Fibroblast of mammary gland (primary cell): ENCODE results near the gene FURIN.
"Not testable (repeated sequence)": the region's sequence is repeated elsewhere in the genome, so short reads cannot be mapped to it uniquely, and the experiment has no call there.

Experiments
- DNase-seq: peaks from one replicate; pipeline ENCODE4 v3.0.0-alpha.2; 2010; ENCODE audit warnings: low read depth
- H3K4me3 ChIP-seq: 2 replicates; pipeline ENCODE4 v1.5.1; 2011; ENCODE audit warnings: low read depth, mild to moderate bottlenecking, low read length, moderate library complexity; ENCODE audit not compliant: control insufficient read depth
- TF ChIP-seq, protein P1 (sequence below): conservative IDR thresholded peaks from 2 replicates; pipeline ENCODE4 v1.5.1; 2011; ENCODE audit warnings: low read depth, low read length, inconsistent platforms; ENCODE audit not compliant: control insufficient read depth, insufficient read depth

FURIN gene

DNA sequence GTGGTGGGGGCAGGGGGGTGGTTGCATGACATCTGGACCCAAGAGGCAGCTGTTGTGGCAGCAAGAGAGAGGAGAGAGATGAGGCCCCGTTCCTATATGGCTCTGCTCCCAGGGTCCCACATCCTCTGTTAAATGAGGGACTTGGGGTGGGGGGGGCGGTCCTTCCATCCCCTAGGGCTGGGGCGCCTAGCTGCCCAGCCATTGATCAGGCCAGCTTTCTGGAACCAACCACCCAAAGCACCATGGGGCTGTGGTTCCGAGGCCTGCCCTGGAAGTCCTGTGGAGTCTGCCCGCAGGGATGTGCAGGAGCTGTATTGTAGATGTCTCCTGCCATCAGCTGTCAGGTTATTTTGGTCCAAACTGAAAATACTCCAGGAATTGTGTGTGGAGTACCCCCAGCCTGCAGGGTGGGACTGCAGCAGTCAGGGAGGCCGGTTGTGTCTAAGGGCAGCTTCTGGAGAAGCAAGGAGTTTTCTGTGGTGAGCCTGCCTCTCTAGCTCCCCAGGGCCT is 5.2 kb downstream of the FURIN start:
- TF ChIP-seq, protein P1, sequence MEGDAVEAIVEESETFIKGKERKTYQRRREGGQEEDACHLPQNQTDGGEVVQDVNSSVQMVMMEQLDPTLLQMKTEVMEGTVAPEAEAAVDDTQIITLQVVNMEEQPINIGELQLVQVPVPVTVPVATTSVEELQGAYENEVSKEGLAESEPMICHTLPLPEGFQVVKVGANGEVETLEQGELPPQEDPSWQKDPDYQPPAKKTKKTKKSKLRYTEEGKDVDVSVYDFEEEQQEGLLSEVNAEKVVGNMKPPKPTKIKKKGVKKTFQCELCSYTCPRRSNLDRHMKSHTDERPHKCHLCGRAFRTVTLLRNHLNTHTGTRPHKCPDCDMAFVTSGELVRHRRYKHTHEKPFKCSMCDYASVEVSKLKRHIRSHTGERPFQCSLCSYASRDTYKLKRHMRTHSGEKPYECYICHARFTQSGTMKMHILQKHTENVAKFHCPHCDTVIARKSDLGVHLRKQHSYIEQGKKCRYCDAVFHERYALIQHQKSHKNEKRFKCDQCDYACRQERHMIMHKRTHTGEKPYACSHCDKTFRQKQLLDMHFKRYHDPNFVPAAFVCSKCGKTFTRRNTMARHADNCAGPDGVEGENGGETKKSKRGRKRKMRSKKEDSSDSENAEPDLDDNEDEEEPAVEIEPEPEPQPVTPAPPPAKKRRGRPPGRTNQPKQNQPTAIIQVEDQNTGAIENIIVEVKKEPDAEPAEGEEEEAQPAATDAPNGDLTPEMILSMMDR = no peak
- no peak overlapping the region for H3K4me3 ChIP-seq
- DNase-seq = no peak

DNA sequence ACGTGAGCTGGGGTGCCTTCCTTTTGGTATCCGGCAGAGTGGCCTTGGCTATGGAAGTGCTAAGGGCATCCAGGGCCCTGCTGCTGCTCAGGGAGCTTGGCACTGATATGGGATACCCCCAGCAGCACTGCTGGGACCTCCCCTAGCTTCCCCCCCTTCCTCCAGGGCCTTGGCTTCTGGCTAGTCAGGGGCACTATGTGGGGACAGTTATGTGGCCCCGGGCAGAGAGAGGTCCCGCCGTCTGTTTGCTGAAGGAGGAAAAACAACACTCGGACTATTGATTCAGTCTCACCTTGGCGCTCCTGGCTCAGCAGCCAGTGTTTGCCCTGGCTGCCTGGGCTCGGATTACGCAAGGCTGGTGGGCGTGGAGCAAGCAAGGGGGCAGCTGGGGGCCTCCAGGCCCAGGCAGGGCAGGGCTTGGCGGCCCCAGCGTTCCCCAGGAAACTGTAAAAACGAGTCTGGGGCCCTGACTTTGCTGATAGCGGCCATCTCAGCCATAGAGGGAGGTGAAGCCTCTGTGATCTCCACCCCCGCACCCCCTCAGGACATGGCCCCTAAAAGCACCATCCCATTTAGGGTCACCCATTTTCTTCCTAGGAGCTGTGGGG is 5.7 kb downstream of the FURIN start:
- DNase-seq = no peak
- no peak overlapping the region for H3K4me3 ChIP-seq

DNA sequence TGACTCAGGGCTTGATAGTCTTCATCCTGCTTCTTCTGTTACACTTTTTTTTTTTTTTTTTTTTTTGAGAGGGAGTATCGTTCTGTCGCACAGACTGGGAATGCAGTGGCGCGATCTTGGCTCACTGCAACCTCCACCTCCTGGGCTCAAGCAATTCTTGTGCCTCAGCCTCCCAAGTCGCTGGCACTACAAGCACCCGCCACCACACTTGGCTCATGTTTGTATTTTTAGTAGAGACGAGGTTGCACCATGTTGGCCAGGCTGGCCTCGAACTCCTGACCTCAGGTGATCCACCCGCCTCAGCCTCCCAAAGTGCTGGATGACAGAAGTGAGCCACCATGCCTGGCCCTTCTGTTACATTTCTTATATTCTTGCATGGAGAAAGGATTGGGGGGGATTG is 6.6 kb downstream of the FURIN start:
- not testable (repeated sequence) for DNase-seq

More for the DNA sequence above, 5.7 kb downstream of the FURIN start:
- TF ChIP-seq, protein P1 = no peak

DNA sequence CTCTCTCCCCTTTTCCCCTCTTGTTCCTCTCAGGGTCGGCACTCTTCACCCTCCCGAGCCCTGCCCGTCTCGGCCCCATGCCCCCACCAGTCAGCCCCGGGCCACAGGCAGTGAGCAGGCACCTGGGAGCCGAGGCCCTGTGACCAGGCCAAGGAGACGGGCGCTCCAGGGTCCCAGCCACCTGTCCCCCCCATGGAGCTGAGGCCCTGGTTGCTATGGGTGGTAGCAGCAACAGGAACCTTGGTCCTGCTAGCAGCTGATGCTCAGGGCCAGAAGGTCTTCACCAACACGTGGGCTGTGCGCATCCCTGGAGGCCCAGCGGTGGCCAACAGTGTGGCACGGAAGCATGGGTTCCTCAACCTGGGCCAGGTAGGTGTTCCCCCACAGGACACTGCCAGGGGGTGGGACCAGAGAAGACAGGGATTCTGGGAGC is 7.2 kb downstream of the FURIN start:
- DNase-seq = no peak
- TF ChIP-seq, protein P1 = no peak
- no peak overlapping the region for H3K4me3 ChIP-seq

More for the DNA sequence above, 6.6 kb downstream of the FURIN start:
- not testable (repeated sequence) for H3K4me3 ChIP-seq

DNA sequence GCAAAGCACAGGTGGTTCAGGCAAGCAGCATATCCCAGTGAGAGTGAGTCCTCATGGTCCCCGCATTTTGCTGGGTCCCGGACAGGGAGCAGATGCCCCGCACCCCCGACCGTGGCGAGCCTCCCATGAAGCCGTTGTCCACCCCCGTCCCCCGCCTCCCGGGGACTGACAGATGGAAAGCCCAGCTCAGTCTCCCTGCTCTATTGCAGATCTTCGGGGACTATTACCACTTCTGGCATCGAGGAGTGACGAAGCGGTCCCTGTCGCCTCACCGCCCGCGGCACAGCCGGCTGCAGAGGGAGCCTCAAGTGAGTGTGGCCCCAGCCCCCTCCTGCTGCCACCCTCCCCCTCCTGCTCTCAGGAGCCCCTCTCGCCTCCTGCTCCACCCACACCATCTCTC is 7.7 kb downstream of the FURIN start:
- no peak overlapping the region for H3K4me3 ChIP-seq
- no peak for DNase-seq
- TF ChIP-seq, protein P1 = no peak

DNA sequence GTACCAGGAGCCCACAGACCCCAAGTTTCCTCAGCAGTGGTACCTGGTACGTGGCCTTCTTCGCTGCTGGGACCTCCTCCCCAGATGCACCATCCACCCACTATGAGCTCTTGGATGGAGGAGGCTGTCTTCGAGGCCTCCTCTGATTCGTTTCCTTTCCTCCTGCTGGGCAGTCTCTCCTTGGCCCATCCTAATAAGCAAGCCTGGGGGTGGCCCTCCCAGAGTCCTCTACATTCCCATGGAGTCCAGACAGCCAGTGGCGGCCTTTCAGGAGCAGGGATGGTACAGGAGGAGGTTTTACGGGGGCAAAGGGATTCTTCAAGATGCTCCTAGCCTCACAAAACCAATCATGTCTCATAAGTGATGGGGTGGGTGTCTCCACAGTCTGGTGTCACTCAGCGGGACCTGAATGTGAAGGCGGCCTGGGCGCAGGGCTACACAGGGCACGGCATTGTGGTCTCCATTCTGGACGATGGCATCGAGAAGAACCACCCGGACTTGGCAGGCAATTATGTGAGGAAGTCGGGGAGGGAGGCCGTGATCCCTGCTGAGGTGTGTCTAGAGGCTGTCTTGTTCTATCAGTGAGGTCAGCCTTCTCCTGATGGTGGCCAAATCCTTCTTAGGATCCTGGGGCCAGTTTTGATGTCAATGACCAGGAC is 8.3 kb downstream of the FURIN start:
- no peak for DNase-seq
- H3K4me3 ChIP-seq = no peak overlapping the region
- TF ChIP-seq, protein P1 = no peak

DNA sequence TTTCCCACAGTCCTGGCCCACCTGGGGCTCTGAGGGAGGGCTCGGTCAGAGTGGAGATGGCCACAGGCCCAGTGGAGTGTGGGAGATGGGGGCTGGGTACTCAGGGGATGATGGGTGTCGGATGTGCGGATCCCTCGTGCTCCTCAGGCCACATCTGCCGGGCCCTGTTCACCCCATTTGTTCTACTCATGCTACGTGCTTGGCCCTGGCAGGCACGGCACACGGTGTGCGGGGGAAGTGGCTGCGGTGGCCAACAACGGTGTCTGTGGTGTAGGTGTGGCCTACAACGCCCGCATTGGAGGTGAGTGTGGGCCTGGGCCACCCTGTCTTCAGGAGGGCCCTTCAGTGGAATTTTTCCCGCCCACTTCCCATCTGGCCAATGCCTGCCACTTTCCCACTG is 8.9 kb downstream of the FURIN start:
- TF ChIP-seq, protein P1 = no peak
- H3K4me3 ChIP-seq = no peak overlapping the region
- no peak for DNase-seq
